Immature natural killer cell (primary cell): ENCODE results near the gene STYXL1. TPM values are rescaled to one million over a fixed set of nuclear protein-coding genes. Genes with fewer than 3 reads are reported as not detected.

Experiments used
- DNase-seq, 3 donors: peaks; one replicate each; pipeline ENCODE4 v3.0.0; 2022; ENCODE audit warnings: mixed read lengths in 1 of 3
- H3K27ac Mint-ChIP-seq, 6 donors: one replicate each; pipeline ENCODE4 v1.8.0; 2020; ENCODE audit warnings: mixed read lengths in 6 of 6, mild to moderate bottlenecking in 5 of 6, inconsistent platforms in 4 of 6, moderate library complexity in 3 of 6
- H3K27me3 Mint-ChIP-seq, 3 donors: one replicate each; pipeline ENCODE4 v1.8.0; 2020 to 2021; ENCODE audit warnings: low read depth in 3 of 3, mild to moderate bottlenecking in 3 of 3, mixed read lengths in 3 of 3, moderate library complexity in 3 of 3, inconsistent platforms in 1 of 3
- H3K36me3 Mint-ChIP-seq, 3 donors: one replicate each; pipeline ENCODE4 v1.8.0; 2020; ENCODE audit warnings: mixed read lengths in 3 of 3, inconsistent platforms in 2 of 3, mild to moderate bottlenecking in 2 of 3
- H3K4me1 Mint-ChIP-seq, 2 donors: one replicate each; pipeline ENCODE4 v1.8.0; 2020; ENCODE audit warnings: inconsistent platforms in 2 of 2, mild to moderate bottlenecking in 2 of 2, mixed read lengths in 2 of 2, moderate library complexity in 1 of 2
- H3K4me3 Mint-ChIP-seq, 5 donors: one replicate each; pipeline ENCODE4 v1.8.0; 2020; ENCODE audit warnings: mild to moderate bottlenecking in 5 of 5, mixed read lengths in 5 of 5, inconsistent platforms in 3 of 5, moderate library complexity in 3 of 5
- H3K9me3 Mint-ChIP-seq, 6 donors: one replicate each; pipeline ENCODE4 v1.8.0; 2020; ENCODE audit warnings: mild to moderate bottlenecking in 6 of 6, mixed read lengths in 6 of 6, inconsistent platforms in 4 of 6, moderate library complexity in 3 of 6
- polyA plus RNA-seq, 3 donors: library from polyadenylated mRNA; unstranded; fragments of 300-500 nt; fragmentation: Illumina TruSeq; gene quantifications; one replicate each; pipeline ENCODE4 v1.2.3, GENCODE V29; 2021

Gene STYXL1
- polyA plus RNA-seq, 3 donors from 2014 or later = 77.7 to 102 (median 79.5) TPM

- Mint-ChIP-seq H3K9me3 (no peaks in the 10 kb centered on the region), H3K27ac (peak overlapping the region in 4 of 6 donors; percentile 28 to 48 (median 32)), H3K27me3 (peaks cover 0 to 8% (median 4%) of the 10 kb centered on the region in 3 donors), H3K4me3 (peak overlapping the region in 2 of 5 donors; percentile 2 to 17), H3K36me3 (peaks cover 0 to 7% (median 6%) of the 10 kb centered on the region in 3 donors), H3K4me1 (peaks cover 7 to 15% of the 10 kb centered on the region in 2 donors)
- no peak for DNase-seq
These were observed 58.1 kb downstream of the STYXL1 start for GRCh38 chr7:75989500-75990388.

- no peak for DNase-seq
- Mint-ChIP-seq H3K27ac (peak overlapping the region in 1 of 6 donors; percentile 3), H3K4me1 (peaks cover 7 to 15% of the 10 kb centered on the region in 2 donors), H3K27me3 (peaks cover 0 to 4% (median 4%) of the 10 kb centered on the region in 3 donors), H3K36me3 (peaks cover 0 to 7% (median 6%) of the 10 kb centered on the region in 3 donors), H3K9me3 (no peaks in the 10 kb centered on the region), H3K4me3 (no peak overlapping the region)
These were observed 59.0 kb downstream of the STYXL1 start for GRCh38 chr7:75988568-75989499.

GRCh38 chr7:75987805-75988567 is 59.8 kb downstream of the STYXL1 start:
- peaks cover 7 to 8% of the 10 kb centered on the region in 2 donors for H3K4me1 Mint-ChIP-seq
- no peak for DNase-seq
- H3K27me3 Mint-ChIP-seq = peaks cover 0 to 4% (median 2%) of the 10 kb centered on the region in 3 donors
- no peaks in the 10 kb centered on the region for H3K9me3 Mint-ChIP-seq
- H3K4me3 Mint-ChIP-seq = no peak overlapping the region
- H3K27ac Mint-ChIP-seq = peak overlapping the region in 1 of 6 donors; percentile 57
- peaks cover 0 to 7% (median 6%) of the 10 kb centered on the region in 3 donors for H3K36me3 Mint-ChIP-seq

GRCh38 chr7:75987026-75987804 is 60.6 kb downstream of the STYXL1 start:
- Mint-ChIP-seq H3K27ac (peak overlapping the region in 1 of 6 donors; percentile 35), H3K4me3 (no peak overlapping the region), H3K27me3 (peaks cover 0 to 4% (median 2%) of the 10 kb centered on the region in 3 donors), H3K36me3 (peaks cover 0 to 7% (median 6%) of the 10 kb centered on the region in 3 donors), H3K4me1 (peaks cover 6 to 7% of the 10 kb centered on the region in 2 donors), H3K9me3 (no peaks in the 10 kb centered on the region)
- no peak for DNase-seq

GRCh38 chr7:75986147-75986781 is 61.5 kb downstream of the STYXL1 start:
- H3K27me3 Mint-ChIP-seq = peaks cover 0 to 4% (median 2%) of the 10 kb centered on the region in 3 donors
- H3K9me3 Mint-ChIP-seq = no peaks in the 10 kb centered on the region
- no peak overlapping the region for H3K4me3 Mint-ChIP-seq
- H3K4me1 Mint-ChIP-seq = peaks cover 6 to 7% of the 10 kb centered on the region in 2 donors
- DNase-seq = no peak
- H3K36me3 Mint-ChIP-seq = peaks cover 0 to 7% (median 6%) of the 10 kb centered on the region in 3 donors
- no peak overlapping the region for H3K27ac Mint-ChIP-seq

GRCh38 chr7:75985518-75986146 is 62.2 kb downstream of the STYXL1 start:
- H3K9me3 Mint-ChIP-seq = no peaks in the 10 kb centered on the region
- no peak overlapping the region for H3K4me3 Mint-ChIP-seq
- no peak overlapping the region for H3K27ac Mint-ChIP-seq
- H3K36me3 Mint-ChIP-seq = peaks cover 0 to 7% (median 3%) of the 10 kb centered on the region in 3 donors
- no peak for DNase-seq
- peaks cover 0 to 4% (median 2%) of the 10 kb centered on the region in 3 donors for H3K27me3 Mint-ChIP-seq
- peaks cover 3 to 7% of the 10 kb centered on the region in 2 donors for H3K4me1 Mint-ChIP-seq

- Mint-ChIP-seq H3K4me1 (peaks cover 4% of the 10 kb centered on the region in 2 donors), H3K36me3 (peaks cover 0 to 7% (median 3%) of the 10 kb centered on the region in 3 donors), H3K27ac (no peak overlapping the region), H3K9me3 (no peaks in the 10 kb centered on the region), H3K27me3 (peaks cover 0 to 4% (median 2%) of the 10 kb centered on the region in 3 donors), H3K4me3 (no peak overlapping the region)
- DNase-seq = no peak
These were observed 62.7 kb downstream of the STYXL1 start for GRCh38 chr7:75985009-75985517.

- Mint-ChIP-seq H3K9me3 (no peaks in the 10 kb centered on the region), H3K27me3 (peaks cover 0 to 4% (median 2%) of the 10 kb centered on the region in 3 donors), H3K4me3 (no peak overlapping the region), H3K27ac (no peak overlapping the region), H3K36me3 (peaks cover 0 to 7% (median 3%) of the 10 kb centered on the region in 3 donors), H3K4me1 (peaks cover 0 to 2% of the 10 kb centered on the region in 2 donors)
- no peak for DNase-seq
These were observed 63.4 kb downstream of the STYXL1 start for GRCh38 chr7:75984130-75985008.

- Mint-ChIP-seq H3K27ac (no peak overlapping the region), H3K9me3 (no peaks in the 10 kb centered on the region), H3K4me3 (no peak overlapping the region), H3K36me3 (peaks cover 0 to 7% (median 3%) of the 10 kb centered on the region in 3 donors), H3K4me1 (peaks cover 0 to 2% of the 10 kb centered on the region in 2 donors), H3K27me3 (peaks cover 0 to 4% (median 2%) of the 10 kb centered on the region in 3 donors)
- DNase-seq = no peak
These were observed 64.2 kb downstream of the STYXL1 start for GRCh38 chr7:75983471-75984129.

- H3K27me3 Mint-ChIP-seq = peaks cover 0 to 4% (median 2%) of the 10 kb centered on the region in 3 donors
These were observed 65.3 kb downstream of the STYXL1 start for GRCh38 chr7:75982306-75983064.

More at GRCh38 chr7:75982306-75983064, 65.3 kb downstream of the STYXL1 start:
- Mint-ChIP-seq H3K4me3 (no peak overlapping the region), H3K9me3 (no peaks in the 10 kb centered on the region), H3K36me3 (peaks cover 0 to 7% (median 3%) of the 10 kb centered on the region in 3 donors), H3K4me1 (peaks cover 0 to 2% of the 10 kb centered on the region in 2 donors), H3K27ac (no peak overlapping the region)
- DNase-seq = no peak
